OCI-LY7 (cell line): ENCODE results near the gene SLC13A3. TPM values are rescaled to one million over a fixed set of nuclear protein-coding genes. Genes with fewer than 3 reads are reported as not detected.

Source experiments
- BruUV-seq: library from RNA; stranded (reverse); fragments of 400-500 nt; replicated peaks from 2 replicates; lab custom pipeline; 2021; lab: Mats Ljungman, UMichigan
- CTCF ChIA-PET: fragments of 300-600 bp; sonication (Branson Sonifier 250); formaldehyde crosslinking; loops from one replicate; lab custom pipeline; 2022; ENCODE audit warnings: antibody characterized with exemption; ENCODE audit not compliant: unreplicated experiment; lab: Charles Lee
- POLR2A ChIA-PET: fragments of 300-600 bp; sonication (Branson Sonifier 250); formaldehyde crosslinking; loops from one replicate; lab custom pipeline; 2022; ENCODE audit warnings: antibody characterized with exemption; lab: Charles Lee
- DNase-seq: peaks from one replicate; pipeline ENCODE4 v3.0.0-alpha.2; 2015; ENCODE audit warnings: low spot score
- H2AFZ ChIP-seq: fragments of 200-600 bp; sonication (generic), shearing (Covaris generic); 2 replicates; pipeline ENCODE4 v1.6.1; 2014; ENCODE audit warnings: mild to moderate bottlenecking, antibody characterized with exemption, low read length, moderate library complexity
- H3K27ac ChIP-seq: fragments of 200-600 bp; sonication (generic); 2 replicates; pipeline ENCODE4 v1.5.1; 2014; ENCODE audit warnings: mixed run types, low read depth, mild to moderate bottlenecking, moderate library complexity, low read length, inconsistent platforms; ENCODE audit not compliant: poor library complexity, severe bottlenecking
- H3K36me3 ChIP-seq: fragments of 200-600 bp; sonication (generic); 2 replicates; pipeline ENCODE4 v1.6.1; 2014; ENCODE audit warnings: mild to moderate bottlenecking, antibody characterized with exemption, low read length, moderate library complexity, mixed read lengths; ENCODE audit not compliant: insufficient read depth
- H3K4me1 ChIP-seq: fragments of 200-600 bp; sonication (generic); 2 replicates; pipeline ENCODE4 v1.5.1; 2014; ENCODE audit warnings: mild to moderate bottlenecking, low read length; ENCODE audit not compliant: insufficient read depth, poor library complexity, severe bottlenecking
- H3K4me2 ChIP-seq: fragments of 200-600 bp; sonication (generic); 2 replicates; pipeline ENCODE4 v1.6.1; 2014; ENCODE audit warnings: mild to moderate bottlenecking, low read length
- H3K4me3 ChIP-seq: fragments of 200-600 bp; sonication (generic); 2 replicates; pipeline ENCODE4 v1.5.1; 2014; ENCODE audit warnings: mild to moderate bottlenecking, low read depth, low read length; ENCODE audit not compliant: poor library complexity, severe bottlenecking
- H3K79me2 ChIP-seq: fragments of 200-600 bp; sonication (generic); 2 replicates; pipeline ENCODE4 v1.6.1; 2016; ENCODE audit warnings: low read depth, mild to moderate bottlenecking, low read length, moderate library complexity, mixed read lengths; ENCODE audit not compliant: insufficient read depth
- H3K9me2 ChIP-seq: fragments of 200-600 bp; sonication (generic); 2 replicates; pipeline ENCODE4 v1.6.1; 2016; ENCODE audit warnings: mild to moderate bottlenecking, low read length, mixed read lengths; ENCODE audit not compliant: insufficient read depth
- H3K9me3 ChIP-seq: fragments of 200-600 bp; sonication (generic); 2 replicates; pipeline ENCODE4 v1.6.1; 2014; ENCODE audit warnings: mild to moderate bottlenecking, mixed run types, low read length, mixed read lengths
- H4K20me1 ChIP-seq: fragments of 200-600 bp; sonication (generic); 2 replicates; pipeline ENCODE4 v1.6.1; 2014; ENCODE audit warnings: mild to moderate bottlenecking, antibody characterized with exemption, low read length, moderate library complexity, mixed read lengths; ENCODE audit not compliant: insufficient read depth
- CTCF ChIP-seq: fragments of 200-600 bp; sonication (generic); conservative IDR thresholded peaks from 2 replicates; pipeline ENCODE4 v1.5.1; 2014; ENCODE audit warnings: mild to moderate bottlenecking, antibody characterized with exemption, low read length, moderate library complexity, mixed read lengths
- EZH2phosphoT487 ChIP-seq: fragments of 200-600 bp; sonication (generic); IDR thresholded peaks from 2 replicates; pipeline ENCODE4 v1.6.1; 2018; ENCODE audit warnings: low read depth, borderline replicate concordance, mild to moderate bottlenecking, mixed run types, antibody characterized with exemption, low read length, moderate library complexity, mixed read lengths
- intact Hi-C: fragments of 100-400 bp; cut with micrococcal nuclease; formaldehyde crosslinking; loops from one replicate; pipeline ENCODE4 v1.10.0; 2022; ENCODE audit not compliant: unreplicated experiment
- total RNA-seq, 2 experiments: library from RNA; depleted of rRNA in 1 of 2; stranded (reverse); fragments of >200 nt in 1 of 2; shearing (Covaris generic) in 1 of 2; gene quantifications; 2 replicates each; pipeline ENCODE4 v1.2.3, GENCODE V29; 2014 to 2022

SLC13A3 gene
- total RNA-seq, 2 experiments from 2014 or later = not detected

GRCh38 chr20:46599227-46599987 is 51.9 kb downstream of the SLC13A3 start:
- Histone ChIP-seq H3K4me1 (no peaks in the 10 kb centered on the region), H3K4me2 (no peak overlapping the region), H2AFZ (no peak overlapping the region), H3K27ac (no peak overlapping the region), H3K9me3 (no peaks in the 10 kb centered on the region), H3K79me2 (no peaks in the 10 kb centered on the region), H4K20me1 (no peaks in the 10 kb centered on the region), H3K9me2 (no peaks in the 10 kb centered on the region), H3K36me3 (no peaks in the 10 kb centered on the region), H3K4me3 (no peak overlapping the region)
- DNase-seq = no peak
- no TSS peak for BruUV-seq
- TF ChIP-seq CTCF (no peak), EZH2phosphoT487 (no peak)
- CTCF ChIA-PET = no interaction called here
- intact Hi-C loops = no loop called here
- POLR2A ChIA-PET = no interaction called here

- BruUV-seq = no TSS peak
- H4K20me1 ChIP-seq = no peaks in the 10 kb centered on the region
- H3K27ac ChIP-seq = no peak overlapping the region
- no peak overlapping the region for H3K4me2 ChIP-seq
- DNase-seq = no peak
- TF ChIP-seq EZH2phosphoT487 (no peak), CTCF (no peak)
- no peaks in the 10 kb centered on the region for H3K9me3 ChIP-seq
- intact Hi-C loops = no loop called here
- no peak overlapping the region for H3K4me3 ChIP-seq
- ChIA-PET POLR2A (no interaction called here), CTCF (no interaction called here)
- H3K79me2 ChIP-seq = no peaks in the 10 kb centered on the region
- H3K36me3 ChIP-seq = no peaks in the 10 kb centered on the region
- no peaks in the 10 kb centered on the region for H3K4me1 ChIP-seq
- no peak overlapping the region for H2AFZ ChIP-seq
- no peaks in the 10 kb centered on the region for H3K9me2 ChIP-seq
Observed at GRCh38 chr20:46595933-46596332, 55.3 kb downstream of the SLC13A3 start.

- H4K20me1 ChIP-seq = no peaks in the 10 kb centered on the region
- H2AFZ ChIP-seq = no peak overlapping the region
- no peaks in the 10 kb centered on the region for H3K4me1 ChIP-seq
- no peak for DNase-seq
- H3K79me2 ChIP-seq = no peaks in the 10 kb centered on the region
- no peak overlapping the region for H3K4me3 ChIP-seq
- no TSS peak for BruUV-seq
- no peaks in the 10 kb centered on the region for H3K36me3 ChIP-seq
- H3K9me3 ChIP-seq = no peaks in the 10 kb centered on the region
- ChIA-PET CTCF (no interaction called here), POLR2A (interaction anchor here (0.7 kb wide), 1 partner anchor 674 kb away, joined by 5 read pairs; no protein-coding TSS in a partner anchor)
- TF ChIP-seq EZH2phosphoT487 (no peak), CTCF (no peak)
- no peak overlapping the region for H3K27ac ChIP-seq
- H3K4me2 ChIP-seq = no peak overlapping the region
- intact Hi-C loops = no loop called here
- H3K9me2 ChIP-seq = no peaks in the 10 kb centered on the region
Observed at GRCh38 chr20:46594725-46595124, 56.5 kb downstream of the SLC13A3 start.
